ENCODE results near the gene SNRPF.

The SNRPF gene

GRCh38 chr12:95857799-95858198, 953 bp upstream of the SNRPF start:
- Histone ChIP-seq H3K27ac (replicated peaks) (no peak overlapping the region), H3K4me3 (replicated peaks; ENCODE audit: insufficient read depth, low read length) (no peak overlapping the region), H3K27me3 (ENCODE audit: insufficient read depth, poor library complexity, severe bottlenecking) (peaks cover 5% of the 10 kb centered on the region)
- DNase-seq (ENCODE audit: low read depth in 1 of 2, low spot score in 1 of 2) = peak in 1 of 2 experiments; percentile 10
- TF ChIP-seq REST (IDR thresholded peaks at IDR 0.05; ENCODE audit: insufficient replicate concordance, low read depth) = no peak

- Histone ChIP-seq H3K4me3 (replicated peaks; ENCODE audit: insufficient read depth, low read length) (peak overlapping the region; percentile 54), H3K27me3 (ENCODE audit: insufficient read depth, poor library complexity, severe bottlenecking) (peaks cover 4% of the 10 kb centered on the region), H3K27ac (replicated peaks) (peak overlapping the region; percentile 92)
- TF ChIP-seq REST (IDR thresholded peaks at IDR 0.05; ENCODE audit: insufficient replicate concordance, low read depth) (no peak), SPI1 (IDR thresholded peaks at IDR 0.05; ENCODE audit: borderline replicate concordance, low read depth) (no peak), POLR2AphosphoS5 (IDR thresholded peaks at IDR 0.05; ENCODE audit: low read depth) (no peak), GABPA (IDR thresholded peaks at IDR 0.05; ENCODE audit: low read depth) (no peak), CTCF (IDR thresholded peaks at IDR 0.05; ENCODE audit: insufficient read depth, low read length) (no peak)
- DNase-seq (ENCODE audit: low read depth in 1 of 2, low spot score in 1 of 2) = no peak
Observed at GRCh38 chr12:95859344-95859816, 628 bp downstream of the SNRPF start.

GRCh38 chr12:95859947-95860850, 1.4 kb downstream of the SNRPF start:
- TF ChIP-seq GABPA (IDR thresholded peaks at IDR 0.05; ENCODE audit: low read depth) (no peak), CTCF (IDR thresholded peaks at IDR 0.05; ENCODE audit: insufficient read depth, low read length) (no peak), SPI1 (IDR thresholded peaks at IDR 0.05; ENCODE audit: borderline replicate concordance, low read depth) (no peak), REST (IDR thresholded peaks at IDR 0.05; ENCODE audit: insufficient replicate concordance, low read depth) (no peak), POLR2AphosphoS5 (IDR thresholded peaks at IDR 0.05; ENCODE audit: low read depth) (no peak)
- H3K27me3 ChIP-seq (ENCODE audit: insufficient read depth, poor library complexity, severe bottlenecking) = no peaks in the 10 kb centered on the region
- H3K27ac ChIP-seq (replicated peaks) = peak overlapping the region; percentile 92

More at GRCh38 chr12:95859947-95860850, 1.4 kb downstream of the SNRPF start:
- H3K4me3 ChIP-seq (replicated peaks; ENCODE audit: insufficient read depth, low read length) = peak overlapping the region; percentile 54
- peak; percentile 26 to 51 for DNase-seq (ENCODE audit: low read depth in 1 of 2, low spot score in 1 of 2)

Measured in HL-60 (cell line).